Measurements from ENCODE around the gene UTP4.

DNA sequence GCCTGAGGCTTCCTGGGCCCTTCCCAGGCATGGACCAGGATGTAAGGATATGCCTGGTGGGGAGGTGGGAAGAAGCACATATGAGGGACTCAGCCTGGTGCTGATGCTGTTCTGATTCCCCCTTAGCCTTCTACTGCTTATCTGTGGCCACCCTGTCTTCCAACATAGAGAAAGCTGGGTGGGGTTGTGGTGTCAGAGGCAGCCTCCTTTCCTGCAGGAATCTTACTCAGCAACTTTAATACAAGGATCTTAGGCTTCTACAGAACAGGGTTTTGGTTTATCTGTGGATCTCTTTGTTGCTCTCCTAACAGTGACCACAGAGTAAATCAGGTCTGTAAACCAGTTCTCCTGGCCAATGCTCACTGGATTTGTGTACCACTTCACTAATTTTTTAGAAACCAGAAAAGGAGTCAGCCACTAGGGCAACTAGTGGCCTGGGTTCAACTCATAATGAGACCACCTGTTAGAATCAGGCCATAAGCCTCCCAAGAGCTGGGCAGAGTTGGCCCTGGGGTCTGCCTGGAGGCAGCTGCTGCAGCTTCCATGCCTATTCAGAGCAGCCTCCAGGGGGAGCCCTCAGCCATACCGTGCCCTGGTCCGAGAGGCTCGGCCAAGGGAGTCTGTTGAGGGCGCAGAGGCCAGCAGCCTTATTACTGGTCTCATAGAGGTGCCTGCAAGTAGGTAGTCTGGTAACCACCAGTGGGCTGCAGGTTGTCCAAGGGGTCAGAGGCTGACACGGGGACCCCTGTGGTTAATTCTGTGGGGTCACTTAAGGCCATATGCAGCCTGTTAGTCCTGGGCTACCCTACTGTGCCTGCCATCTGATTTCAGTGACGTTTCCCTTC, 19.9 kb upstream of the UTP4 start:
- TF ChIP-seq, protein P1, sequence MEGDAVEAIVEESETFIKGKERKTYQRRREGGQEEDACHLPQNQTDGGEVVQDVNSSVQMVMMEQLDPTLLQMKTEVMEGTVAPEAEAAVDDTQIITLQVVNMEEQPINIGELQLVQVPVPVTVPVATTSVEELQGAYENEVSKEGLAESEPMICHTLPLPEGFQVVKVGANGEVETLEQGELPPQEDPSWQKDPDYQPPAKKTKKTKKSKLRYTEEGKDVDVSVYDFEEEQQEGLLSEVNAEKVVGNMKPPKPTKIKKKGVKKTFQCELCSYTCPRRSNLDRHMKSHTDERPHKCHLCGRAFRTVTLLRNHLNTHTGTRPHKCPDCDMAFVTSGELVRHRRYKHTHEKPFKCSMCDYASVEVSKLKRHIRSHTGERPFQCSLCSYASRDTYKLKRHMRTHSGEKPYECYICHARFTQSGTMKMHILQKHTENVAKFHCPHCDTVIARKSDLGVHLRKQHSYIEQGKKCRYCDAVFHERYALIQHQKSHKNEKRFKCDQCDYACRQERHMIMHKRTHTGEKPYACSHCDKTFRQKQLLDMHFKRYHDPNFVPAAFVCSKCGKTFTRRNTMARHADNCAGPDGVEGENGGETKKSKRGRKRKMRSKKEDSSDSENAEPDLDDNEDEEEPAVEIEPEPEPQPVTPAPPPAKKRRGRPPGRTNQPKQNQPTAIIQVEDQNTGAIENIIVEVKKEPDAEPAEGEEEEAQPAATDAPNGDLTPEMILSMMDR (IDR thresholded peaks at IDR 0.05), result peak; percentile 53 to 68 (median 59)
- TF ChIP-seq POLR2A (IDR thresholded peaks at IDR 0.05), result no peak
- TF ChIP-seq POLR2AphosphoS5 (IDR thresholded peaks at IDR 0.05), result no peak
- TF ChIP-seq EP300 (IDR thresholded peaks at IDR 0.05), result no peak
